IMR-90 (cell line): ENCODE data around the gene SRC. TPM values are rescaled to one million over a fixed set of nuclear protein-coding genes. Genes with fewer than 3 reads are reported as not detected.

Experiments
- ATAC-seq: fragments of 200-7000 bp; cut with Tn5 transposase; 2 replicates; pipeline ENCODE4 v1.9.1; 2020; ENCODE audit warnings: low read depth, mild to moderate bottlenecking, moderate library complexity
- BruUV-seq: library from RNA; stranded (reverse); fragments of 400-500 nt; replicated peaks from 2 replicates; lab custom pipeline; 2021; lab: Mats Ljungman, UMichigan
- CTCF ChIA-PET: fragments of 300-600 bp; formaldehyde crosslinking; extraction: SDS; loops from one replicate; lab custom pipeline; 2021; ENCODE audit warnings: antibody characterized with exemption; lab: Yijun Ruan, JAX
- POLR2A ChIA-PET: fragments of 300-600 bp; sonication (Branson Sonifier 250); formaldehyde crosslinking; loops from one replicate; lab custom pipeline; 2022; ENCODE audit warnings: antibody characterized with exemption; ENCODE audit not compliant: unreplicated experiment; lab: Charles Lee
- DNase-seq: peaks from one replicate; pipeline ENCODE4 v3.0.0; 2013
- H2AFZ ChIP-seq: replicated peaks from 2 replicates; pipeline ENCODE3; 2013; ENCODE audit warnings: low read length, mild to moderate bottlenecking; ENCODE audit not compliant: poor library complexity
- H2AK5ac ChIP-seq: 2 replicates; pipeline ENCODE4 v1.6.1; 2013; ENCODE audit warnings: low read depth, low read length, inconsistent platforms
- H2AK9ac ChIP-seq: replicated peaks from 2 replicates; pipeline ENCODE3; 2013; ENCODE audit warnings: mild to moderate bottlenecking, low read depth, low read length, moderate library complexity; ENCODE audit not compliant: poor library complexity
- H2BK120ac ChIP-seq: 2 replicates; pipeline ENCODE4 v1.6.1; 2013; ENCODE audit warnings: low read depth, low read length, inconsistent platforms
- H2BK15ac ChIP-seq: 3 replicates; pipeline ENCODE4 v1.6.1; 2013; ENCODE audit warnings: low read depth, low read length, inconsistent platforms
- H2BK20ac ChIP-seq: 2 replicates; pipeline ENCODE4 v1.6.1; 2013; ENCODE audit warnings: low read depth, mild to moderate bottlenecking, inconsistent platforms, low read length, moderate library complexity
- H2BK5ac ChIP-seq: 2 replicates; pipeline ENCODE4 v1.6.1; 2013; ENCODE audit warnings: mild to moderate bottlenecking, low read depth, low read length, inconsistent platforms; ENCODE audit not compliant: poor library complexity, severe bottlenecking
- H3K14ac ChIP-seq: replicated peaks from 2 replicates; pipeline ENCODE4 v1.6.1; 2013; ENCODE audit warnings: low read depth, low read length, inconsistent platforms
- H3K18ac ChIP-seq: 2 replicates; pipeline ENCODE4 v1.6.1; 2013; ENCODE audit warnings: low read depth, low read length, control low read depth
- H3K23ac ChIP-seq: 2 replicates; pipeline ENCODE4 v1.6.1; 2013; ENCODE audit warnings: low read depth, low read length, inconsistent platforms
- H3K27ac ChIP-seq: 2 replicates; pipeline ENCODE4 v1.5.1; 2013; ENCODE audit warnings: mild to moderate bottlenecking, control low read depth, low read length; ENCODE audit not compliant: insufficient read depth
- H3K27me3 ChIP-seq: 2 replicates; pipeline ENCODE4 v1.6.1; 2013; ENCODE audit warnings: low read length; ENCODE audit not compliant: control insufficient read depth, insufficient read depth
- H3K36me3 ChIP-seq: 2 replicates; pipeline ENCODE4 v1.6.1; 2013; ENCODE audit warnings: low read length, mixed read lengths; ENCODE audit not compliant: control insufficient read depth, insufficient read depth
- H3K4ac ChIP-seq: 2 replicates; pipeline ENCODE4 v1.6.1; 2013; ENCODE audit warnings: low read depth, low read length, inconsistent platforms
- H3K4me1 ChIP-seq: 2 replicates; pipeline ENCODE4 v1.6.1; 2013; ENCODE audit warnings: low read length, mixed read lengths; ENCODE audit not compliant: control insufficient read depth, insufficient read depth
- H3K4me2 ChIP-seq: 2 replicates; pipeline ENCODE4 v1.6.1; 2013; ENCODE audit warnings: low read depth, mild to moderate bottlenecking, control low read depth, low read length, moderate library complexity
- H3K4me3 ChIP-seq: 2 replicates; pipeline ENCODE4 v1.5.1; 2013; ENCODE audit warnings: low read depth, mild to moderate bottlenecking, control low read depth, low read length, moderate library complexity; ENCODE audit not compliant: insufficient read depth
- H3K56ac ChIP-seq: 2 replicates; pipeline ENCODE4 v1.6.1; 2013; ENCODE audit warnings: low read length, inconsistent platforms; ENCODE audit not compliant: insufficient read depth; ENCODE audit errors: extremely low read depth
- H3K79me1 ChIP-seq, 2 experiments: 2 replicates each; pipeline ENCODE4 v1.6.1; 2013; ENCODE audit warnings: low read length in 2 of 2, inconsistent platforms in 1 of 2, low read depth in 1 of 2
- H3K9ac ChIP-seq: 2 replicates; pipeline ENCODE4 v1.6.1; 2013; ENCODE audit warnings: low read depth, low read length, control low read depth
- H3K9me1 ChIP-seq: 2 replicates; pipeline ENCODE4 v1.6.1; 2013; ENCODE audit warnings: low read length, inconsistent platforms; ENCODE audit not compliant: insufficient read depth
- H3K9me3 ChIP-seq: 2 replicates; pipeline ENCODE4 v1.6.1; 2013; ENCODE audit warnings: low read length; ENCODE audit not compliant: control insufficient read depth, insufficient read depth
- H4K20me1 ChIP-seq: 2 replicates; pipeline ENCODE4 v1.6.1; 2013; ENCODE audit warnings: low read length, inconsistent platforms; ENCODE audit not compliant: insufficient read depth
- H4K5ac ChIP-seq: 2 replicates; pipeline ENCODE4 v1.6.1; 2013; ENCODE audit warnings: mild to moderate bottlenecking, low read depth, low read length, control low read depth
- H4K8ac ChIP-seq, 2 experiments: 2 replicates each; pipeline ENCODE4 v1.6.1; 2013; ENCODE audit warnings: low read depth in 2 of 2, low read length in 2 of 2, control low read depth in 1 of 2, inconsistent platforms in 1 of 2
- H4K91ac ChIP-seq: 2 replicates; pipeline ENCODE4 v1.6.1; 2013; ENCODE audit warnings: low read depth, low read length, inconsistent platforms; ENCODE audit not compliant: insufficient read depth
- BHLHE40 ChIP-seq: fragments of 150-350 bp; IDR thresholded peaks from 2 replicates; pipeline ENCODE4 v1.6.1; 2016; ENCODE audit warnings: mild to moderate bottlenecking, low read depth, low read length
- CHD1 ChIP-seq: IDR thresholded peaks from 2 replicates; pipeline ENCODE4 v1.6.1; 2012; ENCODE audit warnings: low read depth, low read length, improper control_type of control experiment
- CTCF ChIP-seq: conservative IDR thresholded peaks from 2 replicates; pipeline ENCODE4 v1.5.1; 2012; ENCODE audit warnings: mild to moderate bottlenecking, low read depth, low read length, improper control_type of control experiment
- FOS ChIP-seq: fragments of 150-350 bp; IDR thresholded peaks from 2 replicates; pipeline ENCODE4 v1.6.1; 2016; ENCODE audit warnings: low read depth, low read length
- MAZ ChIP-seq: IDR thresholded peaks from 2 replicates; pipeline ENCODE4 v1.6.1; 2012; ENCODE audit warnings: low read depth, mild to moderate bottlenecking, low read length, improper control_type of control experiment, moderate library complexity, borderline replicate concordance
- MXI1 ChIP-seq: IDR thresholded peaks from 2 replicates; pipeline ENCODE4 v1.6.1; 2012; ENCODE audit warnings: low read depth, mild to moderate bottlenecking, low read length, moderate library complexity, borderline replicate concordance
- NFE2L2 ChIP-seq: fragments of 150-350 bp; IDR thresholded peaks from 2 replicates; pipeline ENCODE4 v1.6.1; 2016; ENCODE audit warnings: low read depth, mild to moderate bottlenecking, low read length
- POLR2A ChIP-seq: IDR thresholded peaks from 2 replicates; pipeline ENCODE4 v1.6.1; 2012; ENCODE audit warnings: mild to moderate bottlenecking, low read depth, low read length
- RCOR1 ChIP-seq: IDR thresholded peaks from 2 replicates; pipeline ENCODE4 v1.6.1; 2012; ENCODE audit warnings: mild to moderate bottlenecking, low read length, improper control_type of control experiment; ENCODE audit not compliant: insufficient replicate concordance
- RFX5 ChIP-seq: IDR thresholded peaks from 2 replicates; pipeline ENCODE4 v1.8.0; 2012; ENCODE audit warnings: low read depth, mild to moderate bottlenecking, low read length, moderate library complexity
- SMC3 ChIP-seq: fragments of 150-350 bp; IDR thresholded peaks from 2 replicates; pipeline ENCODE4 v1.6.1; 2016; ENCODE audit warnings: low read depth, mild to moderate bottlenecking, antibody characterized with exemption, low read length, moderate library complexity
- USF2 ChIP-seq: fragments of 150-350 bp; IDR thresholded peaks from 2 replicates; pipeline ENCODE4 v1.6.1; 2017; ENCODE audit warnings: mild to moderate bottlenecking, antibody characterized with exemption, low read length, low read depth
- WGBS, 2 experiments: methylation state at CpG; one replicate each; pipeline versions ENCODE4 v1.1.5 to v1.1.7; 2013; ENCODE audit warnings: missing lambda C conversion rate in 2 of 2; ENCODE audit not compliant: insufficient read length in 1 of 2; ENCODE audit errors: extremely low coverage in 2 of 2; 5-methylcytosine and 5-hydroxymethylcytosine counted together
- dilution Hi-C: fragments of 300-500 bp; cut with HindIII; formaldehyde crosslinking; loops from one replicate; pipeline ENCODE4 v1.14.3; 2018; ENCODE audit warnings: low sequenced_read_pairs; ENCODE audit not compliant: unreplicated experiment
- in situ Hi-C: fragments of 300-500 bp; cut with MboI; formaldehyde crosslinking; loops from 3 replicates; pipeline ENCODE4 v1.14.3; 2019; ENCODE audit warnings: low sequenced_read_pairs, inconsistent platforms, mixed read lengths
- intact Hi-C: fragments of 100-400 bp; cut with micrococcal nuclease; formaldehyde crosslinking; loops from 2 replicates; pipeline ENCODE4 v1.10.0; 2022
- polyA plus RNA-seq, 3 experiments: library from polyadenylated mRNA; depleted of rRNA; stranded (reverse); fragments of >200 nt; gene quantifications; 2 replicates each; pipeline ENCODE4 v1.2.3, GENCODE V29; 2012; ENCODE audit warnings: low replicate concordance in 1 of 3
- total RNA-seq: library from RNA; depleted of rRNA; stranded (reverse); fragments of >200 nt; gene quantifications from 2 replicates; pipeline ENCODE4 v1.2.3, GENCODE V29; 2012

SRC gene
- total and polyA plus RNA-seq, 2 of the 4 experiments (the other 2 are of a cell fraction), result 7.0 to 24.2 TPM

DNA sequence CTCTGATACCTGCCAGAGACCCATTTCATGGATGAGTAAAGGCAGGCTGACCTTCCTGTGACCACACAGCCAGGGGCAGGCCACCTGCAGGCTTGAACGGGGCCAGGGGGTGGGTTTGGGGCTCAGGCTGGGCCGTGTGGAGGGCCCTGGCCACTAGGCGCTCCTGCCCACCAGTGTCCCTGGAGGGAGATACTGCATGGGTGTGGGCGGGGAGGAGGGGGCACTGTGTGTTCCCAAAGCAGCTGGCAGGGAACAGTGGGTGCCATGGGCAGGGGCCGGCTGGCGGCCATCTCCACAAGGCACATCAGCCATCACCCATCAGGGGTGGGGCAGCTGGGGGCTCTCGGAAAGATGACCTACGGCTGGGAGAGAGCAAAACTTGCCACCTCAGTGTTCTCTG is 15.4 kb downstream of the SRC start:
- Histone ChIP-seq H4K20me1 (peaks cover 81% of the 10 kb centered on the region), H2AK9ac (no peak overlapping the region), H3K36me3 (peaks cover 19% of the 10 kb centered on the region), H3K18ac (no peak overlapping the region), H4K8ac (no peak overlapping the region), H4K91ac (no peak overlapping the region), H3K4ac (no peak overlapping the region), H3K27me3 (no peaks in the 10 kb centered on the region), H2BK120ac (no peak overlapping the region), H3K27ac (no peak overlapping the region), H3K79me1 (peaks cover 25 to 90% of the 10 kb centered on the region in 2 experiments), H2AK5ac (no peak overlapping the region), H2BK15ac (no peak overlapping the region), H2BK5ac (no peak overlapping the region), H3K56ac (no peak overlapping the region), H3K9ac (no peak overlapping the region), H3K23ac (no peak overlapping the region), H3K14ac (no peak overlapping the region), H4K5ac (no peak overlapping the region), H3K9me3 (no peaks in the 10 kb centered on the region), H2BK20ac (no peak overlapping the region), H3K9me1 (peaks cover 15% of the 10 kb centered on the region), H3K4me2 (no peak overlapping the region), H3K4me1 (no peaks in the 10 kb centered on the region), H2AFZ (no peak overlapping the region), H3K4me3 (no peak overlapping the region)
- dilution Hi-C loops, result no loop called here
- no peak for TF ChIP-seq FOS
- no peak for TF ChIP-seq CHD1
- no peak for TF ChIP-seq USF2
- TF ChIP-seq MAZ, result no peak
- TF ChIP-seq POLR2A, result no peak
- no peak for TF ChIP-seq BHLHE40
- TF ChIP-seq CTCF, result no peak
- TF ChIP-seq NFE2L2, result no peak
- no peak for TF ChIP-seq SMC3
- no peak for TF ChIP-seq RCOR1
- no peak for TF ChIP-seq MXI1
- no peak for TF ChIP-seq RFX5
- ATAC-seq, result no peak
- BruUV-seq, result no TSS peak
- POLR2A ChIA-PET, result no interaction called here
- intact Hi-C loops, result no loop called here
- no peak for DNase-seq
- in situ Hi-C loops, result no loop called here
- CTCF ChIA-PET, result no interaction called here
- no CpG with 5 or more reads among the region's 8 CpGs for WGBS, 2 experiments
